H9 (cell line): ENCODE results near the gene CD300E. TPM values are rescaled to one million over a fixed set of nuclear protein-coding genes. Genes with fewer than 3 reads are reported as not detected.

Experiments
- DNase-seq: peaks from one replicate; pipeline ENCODE4 v3.0.0-alpha.2; 2017
- H2AFZ ChIP-seq: one replicate; pipeline ENCODE4 v1.6.1; 2013; ENCODE audit warnings: mild to moderate bottlenecking, low read length, control low read depth, moderate library complexity
- H2AK5ac ChIP-seq: 2 replicates; pipeline ENCODE4 v1.6.1; 2013; ENCODE audit warnings: low read length, control low read depth, mixed read lengths; ENCODE audit not compliant: insufficient read length
- H2BK120ac ChIP-seq: one replicate; pipeline ENCODE4 v1.6.1; 2013; ENCODE audit warnings: low read depth, mild to moderate bottlenecking, low read length, control low read depth, inconsistent platforms; ENCODE audit not compliant: poor library complexity, severe bottlenecking
- H2BK12ac ChIP-seq: 2 replicates; pipeline ENCODE4 v1.6.1; 2013; ENCODE audit warnings: low read length, control low read depth, mixed read lengths, low read depth; ENCODE audit not compliant: insufficient read length
- H2BK15ac ChIP-seq: 2 replicates; pipeline ENCODE4 v1.6.1; 2013; ENCODE audit warnings: low read depth, low read length, control low read depth
- H2BK20ac ChIP-seq: one replicate; pipeline ENCODE4 v1.6.1; 2013; ENCODE audit warnings: low read depth, mild to moderate bottlenecking, low read length, control low read depth, inconsistent platforms; ENCODE audit not compliant: poor library complexity, severe bottlenecking
- H2BK5ac ChIP-seq: 2 replicates; pipeline ENCODE4 v1.6.1; 2013; ENCODE audit warnings: low read length, control low read depth, mixed read lengths; ENCODE audit not compliant: insufficient read length
- H3K14ac ChIP-seq: 2 replicates; pipeline ENCODE4 v1.6.1; 2013; ENCODE audit warnings: low read length, control low read depth; ENCODE audit not compliant: insufficient read depth
- H3K18ac ChIP-seq: 2 replicates; pipeline ENCODE4 v1.6.1; 2013; ENCODE audit warnings: low read depth, mild to moderate bottlenecking, mixed read lengths, low read length, control low read depth; ENCODE audit not compliant: insufficient read length
- H3K23ac ChIP-seq: 2 replicates; pipeline ENCODE4 v1.6.1; 2013; ENCODE audit warnings: low read length, control low read depth, mixed read lengths, low read depth; ENCODE audit not compliant: insufficient read length
- H3K23me2 ChIP-seq: 2 replicates; pipeline ENCODE4 v1.6.1; 2013; ENCODE audit warnings: low read depth, mild to moderate bottlenecking, mixed read lengths, low read length, control low read depth; ENCODE audit not compliant: insufficient read length, poor library complexity, severe bottlenecking
- H3K27ac ChIP-seq: 2 replicates; pipeline ENCODE4 v1.5.1; 2013; ENCODE audit warnings: low read length, control low read depth, mixed read lengths, low read depth; ENCODE audit not compliant: insufficient read length
- H3K27me3 ChIP-seq: 2 replicates; pipeline ENCODE4 v1.6.1; 2013; ENCODE audit warnings: low read length, control low read depth, inconsistent platforms; ENCODE audit not compliant: insufficient read depth
- H3K4ac ChIP-seq: 2 replicates; pipeline ENCODE4 v1.6.1; 2013; ENCODE audit warnings: low read depth, mild to moderate bottlenecking, control low read depth, inconsistent platforms, low read length, moderate library complexity
- H3K4me1 ChIP-seq: 2 replicates; pipeline ENCODE4 v1.6.1; 2013; ENCODE audit warnings: low read length, control low read depth, inconsistent platforms; ENCODE audit not compliant: insufficient read depth
- H3K4me2 ChIP-seq: 2 replicates; pipeline ENCODE4 v1.6.1; 2013; ENCODE audit warnings: low read length, control low read depth, mixed read lengths; ENCODE audit not compliant: insufficient read length, insufficient read depth
- H3K56ac ChIP-seq: 2 replicates; pipeline ENCODE4 v1.6.1; 2013; ENCODE audit warnings: low read depth, mild to moderate bottlenecking, mixed read lengths, low read length, control low read depth; ENCODE audit not compliant: insufficient read length
- H3K79me1 ChIP-seq: 2 replicates; pipeline ENCODE4 v1.6.1; 2013; ENCODE audit warnings: low read depth, mild to moderate bottlenecking, moderate library complexity, low read length, control low read depth, inconsistent platforms; ENCODE audit not compliant: insufficient read depth, poor library complexity, severe bottlenecking
- H3K79me2 ChIP-seq: 2 replicates; pipeline ENCODE4 v1.6.1; 2013; ENCODE audit warnings: low read length, control low read depth, inconsistent platforms; ENCODE audit not compliant: insufficient read depth
- H3K9ac ChIP-seq: 2 replicates; pipeline ENCODE4 v1.6.1; 2013; ENCODE audit warnings: low read length, control low read depth, mixed read lengths; ENCODE audit not compliant: insufficient read length; ENCODE audit errors: extremely low read depth
- H3K9me3 ChIP-seq: one replicate; pipeline ENCODE4 v1.6.1; 2013; ENCODE audit warnings: low read depth, low read length, inconsistent platforms; ENCODE audit not compliant: control insufficient read depth
- H3T11ph ChIP-seq: one replicate; pipeline ENCODE4 v1.6.1; 2013; ENCODE audit warnings: mild to moderate bottlenecking, low read length, control low read depth, inconsistent platforms
- H4K20me1 ChIP-seq: one replicate; pipeline ENCODE4 v1.6.1; 2013; ENCODE audit not compliant: control insufficient read depth, insufficient read length, insufficient read depth
- H4K5ac ChIP-seq: 2 replicates; pipeline ENCODE4 v1.6.1; 2013; ENCODE audit warnings: low read depth, mild to moderate bottlenecking, mixed read lengths, low read length, control low read depth; ENCODE audit not compliant: insufficient read length
- H4K8ac ChIP-seq: replicated peaks from 2 replicates; pipeline ENCODE4 v1.6.1; 2013; ENCODE audit warnings: low read length, control low read depth, mixed read lengths, low read depth; ENCODE audit not compliant: insufficient read length
- H4K91ac ChIP-seq: 2 replicates; pipeline ENCODE4 v1.6.1; 2013; ENCODE audit warnings: low read depth, mild to moderate bottlenecking, moderate library complexity, mixed read lengths, low read length, control low read depth; ENCODE audit not compliant: insufficient read length
- H3K27ac Mint-ChIP-seq, 3 experiments: 2 replicates in 2 of 3; 3 replicates in 1 of 3; pipeline ENCODE4 v1.8.0; 2020 to 2021; ENCODE audit warnings: mixed read lengths in 3 of 3, mild to moderate bottlenecking in 1 of 3, moderate library complexity in 1 of 3
- H3K27me3 Mint-ChIP-seq: 2 replicates; pipeline ENCODE4 v1.8.0; 2021; ENCODE audit warnings: low read depth, mild to moderate bottlenecking, moderate library complexity, mixed read lengths
- H3K36me3 Mint-ChIP-seq, 3 experiments: 2 replicates in 2 of 3; 3 replicates in 1 of 3; pipeline ENCODE4 v1.8.0; 2020 to 2021; ENCODE audit warnings: low read depth in 3 of 3, mixed read lengths in 3 of 3; ENCODE audit not compliant: insufficient read depth in 1 of 3
- H3K4me1 Mint-ChIP-seq, 2 experiments: 2 replicates each; pipeline ENCODE4 v1.8.0; 2020; ENCODE audit warnings: mixed read lengths in 2 of 2
- H3K4me3 Mint-ChIP-seq, 2 experiments: 2 replicates in 1 of 2; 3 replicates in 1 of 2; pipeline ENCODE4 v1.8.0; 2020 to 2021; ENCODE audit warnings: mild to moderate bottlenecking in 2 of 2, mixed read lengths in 2 of 2, moderate library complexity in 1 of 2
- H3K9me3 Mint-ChIP-seq, 2 experiments: 2 replicates in 1 of 2; 3 replicates in 1 of 2; pipeline ENCODE4 v1.8.0; 2020; ENCODE audit warnings: mild to moderate bottlenecking in 2 of 2, mixed read lengths in 2 of 2, moderate library complexity in 1 of 2
- CTCF ChIP-seq: fragments of 200-600 bp; sonication (generic); conservative IDR thresholded peaks from 3 replicates; pipeline ENCODE4 v1.8.0; 2021; ENCODE audit warnings: antibody characterized with exemption, mild to moderate bottlenecking
- WGBS: extraction: QIAGEN DNeasy Blood & Tissue Kit; methylation state at CpG from one replicate; pipeline ENCODE4 v1.1.7; 2013; ENCODE audit warnings: missing lambda C conversion rate, low lambda C conversion rate, mixed read lengths; ENCODE audit not compliant: insufficient read length; ENCODE audit errors: extremely low coverage; 5-methylcytosine and 5-hydroxymethylcytosine counted together
- total RNA-seq: library from RNA; stranded (reverse); gene quantifications from 2 replicates; pipeline ENCODE4 v1.2.1, GENCODE V29; 2021

CD300E gene
- total RNA-seq, 1 experiment from 2014 or later, result not detected

- WGBS, result no CpG with 5 or more reads among the region's 8 CpGs
- H3K4me1 ChIP-seq, result no peaks in the 10 kb centered on the region
- H3K23me2 ChIP-seq, result no peaks in the 10 kb centered on the region
- H3K79me2 ChIP-seq, result no peaks in the 10 kb centered on the region
- no peak overlapping the region for H3K18ac ChIP-seq
- no peak overlapping the region for H3T11ph ChIP-seq
- H2BK120ac ChIP-seq, result no peak overlapping the region
- no peaks in the 10 kb centered on the region for H3K27me3 ChIP-seq
- H3K23ac ChIP-seq, result no peak overlapping the region
- no peak overlapping the region for H3K4me2 ChIP-seq
- H2AFZ ChIP-seq, result no peak overlapping the region
- Mint-ChIP-seq H3K27ac (no peak overlapping the region), H3K4me3 (no peak overlapping the region), H3K4me1 (peaks cover 11 to 12% of the 10 kb centered on the region in 2 experiments), H3K9me3 (no peaks in the 10 kb centered on the region; a peak in 1 of 5 replicates), H3K36me3 (no peaks in the 10 kb centered on the region), H3K27me3 (peaks cover 57% of the 10 kb centered on the region)
- H3K4ac ChIP-seq, result no peak overlapping the region
- no peak overlapping the region for H2BK15ac ChIP-seq
- no peak overlapping the region for H2BK5ac ChIP-seq
- no peak overlapping the region for H4K91ac ChIP-seq
- no peak overlapping the region for H4K5ac ChIP-seq
- H2BK20ac ChIP-seq, result no peak overlapping the region
- no peak overlapping the region for H4K8ac ChIP-seq
- TF ChIP-seq CTCF, result no peak
- H2AK5ac ChIP-seq, result no peak overlapping the region
- DNase-seq, result no peak
- no peaks in the 10 kb centered on the region for H3K9me3 ChIP-seq
- H3K9ac ChIP-seq, result no peak overlapping the region
- H3K14ac ChIP-seq, result no peak overlapping the region
- H3K27ac ChIP-seq, result no peak overlapping the region
- H2BK12ac ChIP-seq, result no peak overlapping the region
- no peak overlapping the region for H3K56ac ChIP-seq
- H3K79me1 ChIP-seq, result no peaks in the 10 kb centered on the region
- no peaks in the 10 kb centered on the region for H4K20me1 ChIP-seq
Measured at GRCh38 chr17:74597069-74597790, 26.3 kb downstream of the CD300E start.
